Gastrocnemius medialis (tissue), 4 donors: ENCODE measurements around the gene LUC7L2.

Experiments used
- POLR2A ChIP-seq, 2 donors: fragments of 450-650 bp; IDR thresholded peaks; one replicate each; pipeline ENCODE4 v1.6.1; 2017; ENCODE audit warnings: antibody characterized with exemption in 2 of 2, mild to moderate bottlenecking in 2 of 2, moderate library complexity in 2 of 2
- TF ChIP-seq, protein P1 (sequence below), 5 experiments: fragments of 450-650 bp in 3 of 5; fragments of 200-600 bp in 2 of 5; sonication (generic) in 2 of 5; IDR thresholded peaks in 4 of 5; conservative IDR thresholded peaks in 1 of 5; 1 replicate in 4 of 5; 2 replicates in 1 of 5; pipeline ENCODE4 v1.5.1; 2016 to 2019; ENCODE audit warnings: antibody characterized with exemption in 5 of 5, mild to moderate bottlenecking in 3 of 5, moderate library complexity in 3 of 5

- TF ChIP-seq POLR2A (IDR thresholded peaks at IDR 0.05), result no peak
- TF ChIP-seq, protein P1, sequence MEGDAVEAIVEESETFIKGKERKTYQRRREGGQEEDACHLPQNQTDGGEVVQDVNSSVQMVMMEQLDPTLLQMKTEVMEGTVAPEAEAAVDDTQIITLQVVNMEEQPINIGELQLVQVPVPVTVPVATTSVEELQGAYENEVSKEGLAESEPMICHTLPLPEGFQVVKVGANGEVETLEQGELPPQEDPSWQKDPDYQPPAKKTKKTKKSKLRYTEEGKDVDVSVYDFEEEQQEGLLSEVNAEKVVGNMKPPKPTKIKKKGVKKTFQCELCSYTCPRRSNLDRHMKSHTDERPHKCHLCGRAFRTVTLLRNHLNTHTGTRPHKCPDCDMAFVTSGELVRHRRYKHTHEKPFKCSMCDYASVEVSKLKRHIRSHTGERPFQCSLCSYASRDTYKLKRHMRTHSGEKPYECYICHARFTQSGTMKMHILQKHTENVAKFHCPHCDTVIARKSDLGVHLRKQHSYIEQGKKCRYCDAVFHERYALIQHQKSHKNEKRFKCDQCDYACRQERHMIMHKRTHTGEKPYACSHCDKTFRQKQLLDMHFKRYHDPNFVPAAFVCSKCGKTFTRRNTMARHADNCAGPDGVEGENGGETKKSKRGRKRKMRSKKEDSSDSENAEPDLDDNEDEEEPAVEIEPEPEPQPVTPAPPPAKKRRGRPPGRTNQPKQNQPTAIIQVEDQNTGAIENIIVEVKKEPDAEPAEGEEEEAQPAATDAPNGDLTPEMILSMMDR (IDR thresholded peaks at IDR 0.05 in 4 of 5, conservative IDR thresholded peaks at IDR 0.05 in 1 of 5), result no peak
Measured at GRCh38 chr7:139329119-139329518, 30.6 kb upstream of the LUC7L2 start.
